BLaER1 treated with 17β-estradiol and CSF1 and Interleukin-3, amounts not matched to agents 10 nM and 100 nM (cell line): Measurements from ENCODE around the gene CTBP1.

Experiments used
- H3K27ac ChIP-seq, 11 experiments: shearing (Covaris generic); formaldehyde crosslinking; 2 replicates each; pipeline ENCODE4 v1.8.1; 2022
- H3K27me3 ChIP-seq, 11 experiments: shearing (Covaris generic); formaldehyde crosslinking; 2 replicates each; pipeline ENCODE4 v1.8.1; 2022
- H3K36me3 ChIP-seq, 11 experiments: shearing (Covaris generic); formaldehyde crosslinking; 2 replicates each; pipeline ENCODE4 v1.8.1; 2022
- H3K4me1 ChIP-seq, 10 experiments: shearing (Covaris generic); formaldehyde crosslinking; 2 replicates each; pipeline ENCODE4 v1.8.1; 2022
- H3K4me2 ChIP-seq, 11 experiments: shearing (Covaris generic); formaldehyde crosslinking; 2 replicates each; pipeline ENCODE4 v1.8.1; 2022
- H3K4me3 ChIP-seq, 10 experiments: shearing (Covaris generic); formaldehyde crosslinking; 2 replicates each; pipeline ENCODE4 v1.8.1; 2022
- H3K9ac ChIP-seq, 11 experiments: shearing (Covaris generic); formaldehyde crosslinking; 2 replicates each; pipeline ENCODE4 v1.8.1; 2022
- H3K9me3 ChIP-seq, 11 experiments: shearing (Covaris generic); formaldehyde crosslinking; replicated peaks in 1 of 11; 2 replicates each; pipeline ENCODE4 v1.8.1; 2022
- H4K20me1 ChIP-seq, 11 experiments: shearing (Covaris generic); formaldehyde crosslinking; 2 replicates each; pipeline ENCODE4 v1.8.1; 2022
- Cebpa-rat ChIP-seq, 11 experiments: shearing (Covaris generic); IDR thresholded peaks; 2 replicates each; pipeline ENCODE4 v1.8.1; 2022

Gene CTBP1

GRCh38 chr4:1172228-1172851, 76.6 kb downstream of the CTBP1 start, which contains the start of gene SPON2:
Gene SPON2, minus strand, starts transcription at chr4:1172583.
- Histone ChIP-seq H3K9ac (peak within 1 kb of the TSS in 10 of 11 experiments; percentile 12 to 64 (median 41); a peak in 11 of 22 replicates), H3K27me3 (peaks cover 76 to 90% (median 84%) of the 10 kb centered on the region in 11 experiments), H3K36me3 (no peaks in the 10 kb centered on the region), H3K4me1 (peaks cover 25 to 46% (median 36%) of the 10 kb centered on the region in 10 experiments), H4K20me1 (peaks cover 0 to 74% (median 44%) of the 10 kb centered on the region in 11 experiments; a peak in 17 of 22 replicates), H3K9me3 (0 out of 22 replicates have a peak, but pooled peaks cover 0 to 3% (median 0%) of the 10 kb centered on the region in 11 experiments), H3K4me3 (peak within 1 kb of the TSS; percentile 25 to 62 (median 44)), H3K4me2 (peak within 1 kb of the TSS; percentile 64 to 87 (median 77)), H3K27ac (no peak within 1 kb of the TSS; a peak in 1 of 22 replicates)
- TF ChIP-seq Cebpa-rat (IDR thresholded peaks at IDR 0.05) = no peak

DNA sequence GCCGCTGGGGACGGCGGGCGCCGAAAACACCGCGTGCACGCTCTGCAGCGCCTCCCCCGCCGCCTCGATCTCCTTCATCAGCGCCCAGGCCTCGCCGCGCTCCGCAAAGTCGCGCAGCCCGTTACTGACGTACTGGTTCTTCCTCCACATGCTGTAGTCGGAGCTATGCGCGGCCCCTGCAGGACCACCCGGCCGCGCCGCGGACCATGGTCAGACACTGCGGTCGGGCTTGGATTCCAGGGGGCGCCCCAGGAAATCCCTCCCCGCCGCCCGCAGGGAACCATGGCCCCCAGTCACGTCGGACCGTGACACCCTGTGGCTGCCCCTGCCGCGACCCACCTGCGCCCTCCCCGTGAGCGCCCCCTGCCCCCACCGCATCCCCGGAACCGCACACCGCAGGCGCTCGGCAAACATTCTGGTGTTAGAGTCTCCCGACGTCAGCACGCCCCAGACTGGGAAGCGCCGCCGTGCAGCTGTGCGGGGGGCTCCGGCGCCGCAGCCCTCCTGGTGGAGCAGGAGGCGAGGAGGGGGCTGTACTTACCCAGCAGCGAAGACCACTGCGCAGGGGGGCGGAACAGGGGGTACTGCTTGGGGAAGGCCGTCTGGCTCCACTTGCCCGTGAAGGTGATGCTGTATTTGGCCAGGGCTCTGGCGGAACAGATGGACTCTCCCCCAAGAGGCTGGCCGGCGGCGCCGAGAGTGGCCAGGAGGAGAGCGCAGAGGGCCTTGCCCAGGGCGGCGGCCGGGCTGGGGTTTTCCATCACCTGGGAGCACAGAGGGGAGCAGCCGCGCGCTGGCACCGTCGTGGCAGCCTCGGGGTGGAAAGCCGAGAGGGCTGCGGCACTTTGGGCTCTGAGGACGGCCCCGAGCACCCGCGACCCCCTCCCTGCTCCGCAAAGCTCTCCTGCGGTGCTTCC, 77.4 kb downstream of the CTBP1 start:
- TF ChIP-seq Cebpa-rat (IDR thresholded peaks at IDR 0.05) = no peak
- Histone ChIP-seq H3K36me3 (no peaks in the 10 kb centered on the region), H3K27ac (no peak overlapping the region; a peak in 1 of 22 replicates), H3K4me1 (peaks cover 21 to 47% (median 39%) of the 10 kb centered on the region in 10 experiments), H4K20me1 (peaks cover 0 to 74% (median 44%) of the 10 kb centered on the region in 11 experiments; a peak in 17 of 22 replicates), H3K9me3 (0 out of 22 replicates have a peak, but pooled peaks cover 0 to 3% (median 0%) of the 10 kb centered on the region in 11 experiments), H3K9ac (peak overlapping the region in 9 of 11 experiments; percentile 12 to 64 (median 40); a peak in 9 of 22 replicates), H3K27me3 (peaks cover 76 to 90% (median 84%) of the 10 kb centered on the region in 11 experiments), H3K4me3 (peak overlapping the region; percentile 25 to 62 (median 44)), H3K4me2 (peak overlapping the region; percentile 64 to 87 (median 77))

- H3K4me2 ChIP-seq = peak overlapping the region in 1 of 11 experiments; percentile 83; a peak in 3 of 22 replicates
- H3K4me3 ChIP-seq = peak overlapping the region in 1 of 10 experiments; percentile 62; a peak in 2 of 20 replicates
- no peak overlapping the region for H3K9ac ChIP-seq
- no peak overlapping the region for H3K27ac ChIP-seq
- peaks cover 0 to 72% (median 44%) of the 10 kb centered on the region in 11 experiments; a peak in 17 of 22 replicates for H4K20me1 ChIP-seq
- peaks cover 76 to 85% (median 84%) of the 10 kb centered on the region in 11 experiments for H3K27me3 ChIP-seq
- H3K36me3 ChIP-seq = no peaks in the 10 kb centered on the region
- no peak for TF ChIP-seq Cebpa-rat (IDR thresholded peaks at IDR 0.05)
- 0 out of 22 replicates have a peak, but pooled peaks cover 0 to 3% (median 0%) of the 10 kb centered on the region in 11 experiments for H3K9me3 ChIP-seq
- H3K4me1 ChIP-seq = peaks cover 21 to 51% (median 42%) of the 10 kb centered on the region in 10 experiments
These were observed 78.0 kb downstream of the CTBP1 start for GRCh38 chr4:1170976-1171310.

DNA sequence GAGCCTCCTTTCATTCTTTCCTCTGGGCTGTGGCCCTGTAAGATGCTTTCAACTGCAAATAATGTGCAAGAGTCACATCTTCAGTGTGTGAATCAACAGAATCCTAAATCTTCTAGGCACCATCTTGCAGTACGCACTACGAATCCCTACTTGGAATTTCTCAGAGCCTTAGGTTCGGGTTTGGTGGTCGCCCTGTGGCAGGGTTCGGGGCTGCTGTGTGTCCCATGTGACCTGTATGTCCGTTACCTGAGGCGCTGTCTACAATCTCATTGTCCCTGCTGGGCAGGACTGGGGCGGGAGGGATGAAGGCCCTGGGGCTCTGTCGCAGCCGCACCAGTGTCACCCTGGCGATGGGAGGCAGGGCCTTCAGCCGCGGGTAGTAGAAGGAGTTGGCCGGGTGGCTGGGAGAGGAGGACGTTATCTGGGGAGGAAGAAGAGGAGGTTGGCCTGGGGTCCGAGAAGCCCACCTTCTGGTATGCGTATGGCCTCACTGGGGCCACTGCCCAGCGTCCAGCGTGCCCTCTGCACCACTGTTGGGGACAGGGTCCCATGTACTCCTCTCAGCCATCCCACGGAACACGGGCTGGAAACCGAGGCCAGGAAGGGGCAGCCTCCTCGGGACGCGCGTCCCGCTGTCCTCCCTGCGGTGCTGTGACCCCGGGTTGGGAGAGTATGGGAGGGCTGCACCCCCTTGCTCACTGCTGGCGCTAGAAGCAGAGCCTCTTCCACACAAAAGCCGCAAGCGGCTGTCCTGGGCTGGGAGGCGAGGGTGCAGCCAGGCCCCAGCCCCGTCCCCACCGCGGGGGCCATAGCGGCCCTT, 78.6 kb downstream of the CTBP1 start:
- Histone ChIP-seq H3K4me2 (no peak overlapping the region), H3K27ac (no peak overlapping the region), H3K27me3 (peaks cover 76 to 79% (median 78%) of the 10 kb centered on the region in 11 experiments), H3K36me3 (no peaks in the 10 kb centered on the region), H3K4me3 (no peak overlapping the region; a peak in 1 of 20 replicates), H3K9ac (no peak overlapping the region), H3K9me3 (0 out of 22 replicates have a peak, but pooled peaks cover 0 to 3% (median 0%) of the 10 kb centered on the region in 11 experiments), H4K20me1 (peaks cover 0 to 66% (median 44%) of the 10 kb centered on the region in 11 experiments; a peak in 17 of 22 replicates), H3K4me1 (peaks cover 21 to 51% (median 42%) of the 10 kb centered on the region in 10 experiments)
- TF ChIP-seq Cebpa-rat (IDR thresholded peaks at IDR 0.05) = no peak

DNA sequence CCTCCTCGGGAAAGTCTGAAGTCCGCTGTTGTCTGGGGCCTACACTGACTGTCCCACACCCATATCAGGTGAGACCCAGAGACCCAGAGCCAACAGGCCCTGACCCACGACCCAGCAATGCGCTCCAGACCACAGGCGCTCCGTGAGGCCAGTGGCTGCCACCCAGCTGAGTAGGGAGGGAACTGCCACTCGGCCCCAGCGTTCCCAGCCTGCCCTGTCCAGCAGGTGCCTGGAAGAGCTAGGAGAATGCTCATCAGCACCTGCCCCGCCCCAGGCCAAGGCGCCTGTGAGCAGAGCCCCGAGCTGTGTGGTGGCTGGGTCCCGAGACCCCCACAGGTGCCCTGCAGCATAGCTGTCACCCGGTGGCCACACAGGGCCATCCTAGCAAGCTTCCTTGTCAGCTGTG, 79.2 kb downstream of the CTBP1 start:
- Histone ChIP-seq H3K27me3 (peaks cover 71 to 72% (median 71%) of the 10 kb centered on the region in 11 experiments), H3K9me3 (peaks cover 0 to 7% (median 0%) of the 10 kb centered on the region in 11 experiments; a peak in 4 of 22 replicates), H3K27ac (no peak overlapping the region), H3K4me2 (0 out of 22 replicates have a peak overlapping the region, but pooled peaks of 1 of the 11 experiments have one; percentile 98), H4K20me1 (peaks cover 0 to 60% (median 44%) of the 10 kb centered on the region in 11 experiments; a peak in 17 of 22 replicates), H3K4me1 (peaks cover 21 to 51% (median 42%) of the 10 kb centered on the region in 10 experiments), H3K4me3 (no peak overlapping the region), H3K9ac (no peak overlapping the region), H3K36me3 (no peaks in the 10 kb centered on the region)
- no peak for TF ChIP-seq Cebpa-rat (IDR thresholded peaks at IDR 0.05)

GRCh38 chr4:1169171-1169671, 79.7 kb downstream of the CTBP1 start:
- Histone ChIP-seq H3K27me3 (peaks cover 66 to 68% (median 67%) of the 10 kb centered on the region in 11 experiments), H4K20me1 (peaks cover 0 to 58% (median 44%) of the 10 kb centered on the region in 11 experiments; a peak in 17 of 22 replicates), H3K27ac (no peak overlapping the region), H3K9me3 (peaks cover 0 to 11% (median 3%) of the 10 kb centered on the region in 11 experiments; a peak in 12 of 22 replicates), H3K4me1 (peaks cover 23 to 54% (median 43%) of the 10 kb centered on the region in 10 experiments), H3K36me3 (no peaks in the 10 kb centered on the region), H3K4me3 (no peak overlapping the region), H3K4me2 (peak overlapping the region in 7 of 11 experiments; percentile 95 to 99 (median 97); a peak in 11 of 22 replicates), H3K9ac (no peak overlapping the region)
- no peak for TF ChIP-seq Cebpa-rat (IDR thresholded peaks at IDR 0.05)

DNA sequence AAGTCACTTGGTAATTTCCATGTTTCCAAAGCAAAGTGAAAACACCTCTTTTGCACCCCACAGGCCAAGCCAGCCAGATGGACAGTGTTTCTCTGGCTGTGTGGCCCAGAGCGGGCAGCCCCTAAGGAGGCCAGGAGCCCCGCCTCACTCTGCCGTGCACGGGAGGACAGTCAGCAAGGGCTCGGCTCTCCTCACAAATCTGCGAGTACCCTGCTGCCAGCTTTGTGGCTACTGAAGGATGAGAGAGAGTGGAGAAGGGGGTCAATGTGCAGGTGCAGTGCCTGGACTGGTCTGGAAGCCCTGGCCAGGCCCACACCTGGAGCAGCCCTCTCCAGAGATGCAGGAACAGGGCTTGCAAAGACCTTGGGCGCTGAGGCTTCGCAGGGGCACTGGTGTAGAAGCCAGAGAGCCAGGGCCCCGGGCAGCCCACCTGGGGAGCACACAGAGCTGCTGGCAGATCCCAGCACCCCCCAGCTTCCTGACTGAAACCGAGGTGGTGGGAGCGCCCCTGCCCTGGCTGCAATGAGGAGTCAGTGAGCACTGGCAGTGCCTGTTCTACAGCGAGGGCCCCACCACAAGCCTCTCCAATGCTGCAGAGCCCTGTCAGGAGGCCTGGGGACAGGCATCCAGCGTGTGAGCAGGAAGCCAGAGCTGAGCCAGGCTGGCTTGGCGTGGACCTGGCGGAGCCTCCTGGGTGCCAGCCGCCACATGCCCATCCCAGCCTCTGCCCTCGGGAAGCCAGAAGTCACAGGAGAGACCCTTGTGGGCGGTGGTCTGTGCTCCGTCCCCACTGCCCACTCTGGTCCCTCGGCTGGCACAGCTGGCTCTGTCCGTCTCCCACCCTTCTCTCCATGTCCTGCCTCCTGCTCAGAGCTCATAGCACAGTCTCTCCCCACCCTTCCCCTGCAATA, 80.5 kb downstream of the CTBP1 start:
- Histone ChIP-seq H3K4me2 (peak overlapping the region; percentile 90 to 99 (median 97)), H4K20me1 (peaks cover 0 to 51% (median 42%) of the 10 kb centered on the region in 11 experiments; a peak in 17 of 22 replicates), H3K36me3 (no peaks in the 10 kb centered on the region), H3K4me1 (peaks cover 30 to 60% (median 47%) of the 10 kb centered on the region in 10 experiments), H3K9me3 (peaks cover 0 to 19% (median 10%) of the 10 kb centered on the region in 11 experiments; a peak in 17 of 22 replicates), H3K9ac (peak overlapping the region in 5 of 11 experiments; percentile 65 to 84 (median 77); a peak in 8 of 22 replicates), H3K27me3 (peaks cover 58 to 60% (median 59%) of the 10 kb centered on the region in 11 experiments), H3K27ac (peak overlapping the region in 1 of 11 experiments; percentile 35; a peak in 1 of 22 replicates), H3K4me3 (peak overlapping the region; percentile 63 to 77 (median 66); a peak in 15 of 20 replicates)
- TF ChIP-seq Cebpa-rat (IDR thresholded peaks at IDR 0.05) = no peak
